ENCODE data around the gene LILRB2.
A peak's percentile ranks its signal among the peaks of the same experiment; 100 is the strongest.
"Not testable (repeated sequence)": the region's sequence is repeated elsewhere in the genome, so short reads cannot be mapped to it uniquely, and the experiment has no call there.

LILRB2 gene

GRCh38 chr19:54278571-54279195 lies 2.2 kb downstream of the LILRB2 start:
- DNase-seq; in situ Hi-C loops (cut with HindIII; ENCODE audit: low pct_ligation_motif_present, low pct_unique_long_range_greater_than_20kb, low sequenced_read_pairs): not testable (repeated sequence)

DNA sequence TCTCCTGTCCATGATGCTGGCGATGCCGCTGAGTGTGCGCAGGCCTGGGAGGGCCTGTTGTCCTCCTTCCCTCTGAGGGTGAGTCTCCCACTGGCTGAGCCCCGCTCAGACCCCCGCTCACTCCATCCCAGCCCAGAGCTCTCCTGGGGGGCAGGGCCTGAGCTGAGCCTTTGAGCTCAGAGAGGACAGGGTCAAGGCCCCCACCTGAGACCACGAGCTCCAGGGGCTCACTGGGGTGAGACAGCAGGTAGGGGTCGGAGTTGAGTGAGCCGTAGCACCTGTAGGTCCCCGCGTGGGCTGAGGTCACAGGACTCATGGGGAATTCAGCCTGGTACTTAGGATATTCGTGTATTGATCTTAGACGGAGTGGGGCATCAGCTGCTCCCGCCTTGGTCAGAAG lies 2.9 kb downstream of the LILRB2 start:
- DNase-seq; in situ Hi-C loops (cut with HindIII; ENCODE audit: low pct_ligation_motif_present, low pct_unique_long_range_greater_than_20kb, low sequenced_read_pairs): not testable (repeated sequence)

GRCh38 chr19:54277111-54277615 lies 3.7 kb downstream of the LILRB2 start:
- in situ Hi-C loops (cut with HindIII; ENCODE audit: low pct_ligation_motif_present, low pct_unique_long_range_greater_than_20kb, low sequenced_read_pairs); DNase-seq: not testable (repeated sequence)

DNA sequence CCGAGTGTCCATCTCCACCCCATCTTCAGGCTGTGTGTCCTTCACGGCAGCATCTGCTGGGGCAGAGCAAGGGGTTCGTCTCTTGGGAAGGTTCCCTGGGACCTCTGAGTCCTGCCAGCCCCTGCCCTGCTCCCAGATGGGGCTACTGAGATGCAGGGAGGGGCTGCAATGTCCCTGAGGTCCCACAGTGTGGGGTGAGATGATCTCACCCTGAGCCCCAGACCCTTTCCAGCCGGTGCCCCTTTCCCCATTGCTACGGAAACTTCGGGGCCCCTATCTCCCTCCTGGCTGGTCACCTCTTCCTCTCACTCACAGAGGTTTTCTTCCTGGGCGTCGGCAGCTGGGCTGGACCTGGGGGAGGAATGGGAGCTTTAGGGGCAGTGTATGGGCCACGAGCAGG lies 5.0 kb downstream of the LILRB2 start:
- in situ Hi-C loops (cut with HindIII; ENCODE audit: low pct_ligation_motif_present, low pct_unique_long_range_greater_than_20kb, low sequenced_read_pairs) = no loop called here
- no peak for DNase-seq

DNA sequence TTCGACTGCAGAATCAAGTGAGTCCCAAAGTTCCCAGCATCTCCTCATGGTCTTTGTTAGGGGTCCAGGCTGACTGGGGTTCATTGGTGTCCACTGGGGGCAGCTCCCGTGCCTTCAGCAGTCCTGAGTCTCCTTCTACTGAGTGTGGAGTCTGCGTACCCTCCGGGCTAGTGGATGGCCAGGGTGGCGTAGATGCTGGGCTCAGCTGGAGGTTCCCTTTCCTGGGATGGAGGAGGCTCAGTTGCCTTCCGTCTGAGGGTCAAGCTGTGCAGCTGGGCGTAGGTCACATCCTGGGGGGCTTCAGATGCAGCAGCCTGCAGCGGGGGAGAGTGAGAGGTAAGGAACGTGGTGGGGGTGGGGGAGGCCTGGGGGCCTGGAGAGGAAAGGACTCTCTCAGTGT lies 6.4 kb downstream of the LILRB2 start:
- in situ Hi-C loops (cut with HindIII; ENCODE audit: low pct_ligation_motif_present, low pct_unique_long_range_greater_than_20kb, low sequenced_read_pairs); DNase-seq: not testable (repeated sequence)

DNA sequence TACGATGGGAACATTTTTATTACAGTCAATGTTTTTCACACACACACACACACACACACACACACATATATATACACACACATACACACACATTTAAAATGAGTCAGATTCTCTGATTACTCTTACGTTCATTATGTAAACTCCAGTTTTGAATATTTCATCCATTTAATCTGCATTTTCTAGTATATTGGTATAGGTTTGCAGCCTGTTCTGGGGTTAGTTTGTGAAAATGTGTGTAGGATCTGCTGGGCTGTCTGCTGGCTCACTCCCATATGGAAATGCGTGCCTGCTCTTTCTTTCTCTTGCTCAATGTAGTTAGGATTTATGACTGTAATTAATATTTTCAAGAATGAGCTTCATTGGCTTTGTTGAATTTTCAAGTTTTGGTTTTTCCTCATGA lies 7.1 kb downstream of the LILRB2 start:
- no peak for DNase-seq
- in situ Hi-C loops (cut with HindIII; ENCODE audit: low pct_ligation_motif_present, low pct_unique_long_range_greater_than_20kb, low sequenced_read_pairs) = no loop called here

DNA sequence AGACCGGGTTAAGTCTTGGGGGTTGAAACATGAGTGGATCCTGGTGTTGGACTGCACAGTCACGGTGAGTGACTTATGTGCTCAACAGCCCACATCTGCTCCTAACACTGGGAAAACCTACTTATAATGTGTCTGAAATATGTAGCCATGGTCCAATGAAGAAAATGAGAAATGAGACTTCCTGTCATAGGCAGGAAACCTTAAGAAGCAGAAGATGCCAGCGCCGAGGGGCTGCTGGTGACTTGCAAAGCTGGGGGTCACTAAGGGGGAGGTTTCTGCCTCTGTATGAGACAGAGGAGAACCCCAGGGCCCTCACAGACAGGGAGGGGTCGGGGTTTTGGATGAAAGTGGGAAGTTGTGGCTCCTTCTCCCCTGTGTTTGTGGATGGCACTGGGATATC lies 8.7 kb downstream of the LILRB2 start:
- in situ Hi-C loops (cut with HindIII; ENCODE audit: low pct_ligation_motif_present, low pct_unique_long_range_greater_than_20kb, low sequenced_read_pairs); DNase-seq: not testable (repeated sequence)

DNA sequence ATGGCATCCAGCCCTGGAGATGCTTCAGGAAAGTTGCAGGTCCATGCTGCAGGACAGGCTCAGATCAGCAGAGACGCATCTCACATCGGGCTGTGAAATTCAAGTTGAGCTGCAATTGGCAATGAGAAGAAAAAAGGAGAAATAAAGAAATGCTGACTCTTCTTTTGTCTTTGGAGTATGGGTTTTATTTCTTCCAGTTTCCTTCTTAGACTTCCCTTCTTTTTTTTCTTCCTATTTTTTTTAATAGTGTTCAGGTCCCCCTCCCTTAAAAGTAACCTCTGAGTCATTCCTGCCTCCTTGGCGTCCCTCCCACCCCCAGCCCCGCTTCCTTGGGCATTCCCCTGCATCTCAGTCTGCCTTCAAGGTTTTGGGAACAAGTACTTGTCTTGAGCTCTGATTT lies 9.3 kb downstream of the LILRB2 start:
- in situ Hi-C loops (cut with HindIII; ENCODE audit: low pct_ligation_motif_present, low pct_unique_long_range_greater_than_20kb, low sequenced_read_pairs); DNase-seq: not testable (repeated sequence)

- in situ Hi-C loops (cut with HindIII; ENCODE audit: low pct_ligation_motif_present, low pct_unique_long_range_greater_than_20kb, low sequenced_read_pairs) = no loop called here
- no peak for DNase-seq
Measured at GRCh38 chr19:54271106-54271505, 9.8 kb downstream of the LILRB2 start.

DNA sequence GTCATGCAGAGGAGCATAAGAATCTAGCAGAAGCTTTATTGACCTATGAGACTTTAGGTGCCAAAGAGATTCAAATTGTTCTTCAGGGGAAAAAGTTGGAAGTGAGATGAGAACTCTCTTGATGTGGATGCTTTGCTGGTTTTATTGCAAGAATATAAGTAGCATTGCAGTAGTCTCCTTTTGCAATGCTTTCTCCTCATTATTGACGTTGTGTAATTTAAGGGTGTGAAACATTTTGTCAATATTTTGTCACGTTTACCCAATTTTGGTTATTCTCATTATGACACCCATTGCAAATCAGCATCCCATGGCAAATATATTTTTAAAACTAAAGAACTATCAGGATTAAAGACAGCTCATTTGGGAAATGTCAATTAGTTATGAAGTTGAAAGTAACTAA lies 12.0 kb downstream of the LILRB2 start:
- no peak for DNase-seq
- in situ Hi-C loops (cut with HindIII; ENCODE audit: low pct_ligation_motif_present, low pct_unique_long_range_greater_than_20kb, low sequenced_read_pairs) = no loop called here

- DNase-seq = peak; percentile 64
- in situ Hi-C loops (cut with HindIII; ENCODE audit: low pct_ligation_motif_present, low pct_unique_long_range_greater_than_20kb, low sequenced_read_pairs) = no loop called here
Measured at GRCh38 chr19:54266133-54266532, 14.8 kb downstream of the LILRB2 start.

GRCh38 chr19:54262470-54262869 lies 18.4 kb downstream of the LILRB2 start:
- DNase-seq = no peak
- in situ Hi-C loops (cut with HindIII; ENCODE audit: low pct_ligation_motif_present, low pct_unique_long_range_greater_than_20kb, low sequenced_read_pairs) = no loop called here

DNA sequence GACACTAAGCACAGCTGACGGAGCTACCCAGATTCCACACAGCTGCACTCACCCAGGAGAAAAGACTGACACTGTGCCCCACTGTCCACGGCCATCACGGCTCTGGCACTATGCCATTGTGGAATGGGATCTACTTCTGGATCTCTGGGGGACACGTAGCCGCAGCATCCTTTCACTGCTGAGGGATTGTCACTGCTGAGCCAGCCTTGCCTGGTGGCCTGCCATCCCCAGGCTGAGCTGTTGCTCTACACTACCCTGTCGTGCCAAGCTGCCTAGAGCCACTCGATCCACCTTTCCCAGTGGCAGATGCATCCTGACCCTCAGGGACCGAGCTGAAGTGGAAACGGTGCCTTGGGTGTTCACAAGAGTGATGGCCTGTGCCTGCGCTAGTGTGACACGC lies 18.8 kb downstream of the LILRB2 start:
- no peak for DNase-seq
- in situ Hi-C loops (cut with HindIII; ENCODE audit: low pct_ligation_motif_present, low pct_unique_long_range_greater_than_20kb, low sequenced_read_pairs) = no loop called here

- in situ Hi-C loops (cut with HindIII; ENCODE audit: low pct_ligation_motif_present, low pct_unique_long_range_greater_than_20kb, low sequenced_read_pairs) = no loop called here
- no peak for DNase-seq
Measured at GRCh38 chr19:54257116-54257480, 23.8 kb downstream of the LILRB2 start, which contains the start of gene LILRB5. Gene LILRB5, minus strand, starts transcription at chr19:54257273. Its CDS starts 80 bp downstream, at chr19:54257193.

DNA sequence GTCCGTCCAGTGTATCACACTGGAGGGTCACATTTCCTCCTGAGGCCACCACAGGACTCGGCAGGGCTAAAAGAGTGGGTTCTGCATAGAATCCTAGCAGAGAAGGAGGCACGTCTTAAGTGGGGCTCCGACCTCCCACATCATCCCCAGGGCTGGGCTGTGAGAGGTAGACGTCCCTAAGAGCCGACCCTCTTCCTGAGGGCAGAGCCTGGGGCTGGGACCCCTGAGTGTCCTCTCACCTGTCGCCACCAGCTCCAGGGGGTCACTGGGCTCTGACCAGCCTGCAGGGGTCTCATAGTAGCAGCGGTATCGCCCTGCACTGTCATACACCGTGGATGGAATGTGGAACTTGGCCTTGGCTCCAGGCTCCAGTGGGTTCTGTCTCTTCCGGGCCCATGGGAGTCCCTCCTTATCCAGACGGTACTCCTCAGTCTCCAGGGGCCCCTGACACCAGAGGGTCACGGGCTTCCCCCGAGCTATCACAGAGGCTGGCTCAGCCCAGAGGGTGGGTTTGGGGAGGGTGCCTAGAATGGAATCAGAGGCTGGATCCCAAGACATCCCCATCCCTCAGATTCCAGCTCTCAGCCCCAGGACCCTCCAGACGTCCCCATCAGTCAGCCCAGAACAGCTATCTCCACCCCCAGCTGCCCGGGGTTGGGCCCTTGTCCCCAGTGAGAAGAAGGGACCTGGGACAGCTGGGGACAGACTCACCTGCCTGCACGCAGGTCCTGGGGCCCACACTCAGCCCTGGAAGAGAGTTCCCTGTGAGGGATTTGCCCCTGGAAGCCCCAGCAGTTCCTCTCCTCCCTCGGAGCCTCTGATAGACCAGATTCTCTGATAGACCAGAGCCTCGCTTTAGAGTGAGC lies 24.4 kb downstream of the LILRB2 start:
- DNase-seq = no peak
- in situ Hi-C loops (cut with HindIII; ENCODE audit: low pct_ligation_motif_present, low pct_unique_long_range_greater_than_20kb, low sequenced_read_pairs) = no loop called here

GRCh38 chr19:54255105-54255775 lies 25.7 kb downstream of the LILRB2 start:
- in situ Hi-C loops (cut with HindIII; ENCODE audit: low pct_ligation_motif_present, low pct_unique_long_range_greater_than_20kb, low sequenced_read_pairs) = no loop called here
- DNase-seq = no peak

DNA sequence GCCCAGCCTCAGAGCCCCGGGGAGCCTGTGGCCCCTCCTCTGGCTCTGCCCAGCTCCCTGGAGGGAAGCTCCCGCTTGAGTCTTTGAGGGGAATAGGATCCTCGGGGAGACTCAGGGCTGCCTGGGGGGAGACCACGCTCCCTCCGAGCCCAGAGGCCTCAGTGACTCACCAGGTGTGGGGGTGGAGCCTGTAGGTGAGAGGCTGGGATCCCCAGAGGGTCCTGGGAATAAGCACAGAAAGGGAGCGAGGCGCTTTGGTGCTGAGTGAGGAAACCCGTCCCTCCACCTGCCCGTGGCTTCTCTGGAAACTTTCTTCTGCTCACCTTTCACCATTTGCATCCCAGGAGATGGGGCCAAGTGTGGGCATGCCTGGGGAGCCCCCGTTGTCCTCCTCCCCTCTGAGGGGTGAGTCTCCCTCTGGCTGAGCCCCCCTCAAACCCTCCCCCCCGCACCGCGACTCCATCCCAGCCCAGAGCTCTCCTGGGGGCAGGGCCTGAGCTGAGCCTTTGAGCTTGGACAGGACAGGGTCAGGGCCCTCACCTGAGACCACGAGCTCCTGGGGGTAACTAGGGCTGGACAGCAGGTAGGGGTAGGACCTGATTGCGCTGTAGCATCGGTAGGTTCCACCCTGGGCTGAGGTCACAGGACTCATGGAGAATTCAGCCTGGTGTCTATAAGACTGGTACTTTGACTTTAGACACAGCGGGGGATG lies 26.6 kb downstream of the LILRB2 start:
- in situ Hi-C loops (cut with HindIII; ENCODE audit: low pct_ligation_motif_present, low pct_unique_long_range_greater_than_20kb, low sequenced_read_pairs) = no loop called here
- no peak for DNase-seq

- in situ Hi-C loops (cut with HindIII; ENCODE audit: low pct_ligation_motif_present, low pct_unique_long_range_greater_than_20kb, low sequenced_read_pairs) = no loop called here
- DNase-seq = no peak
Measured at GRCh38 chr19:54253331-54254194, 27.3 kb downstream of the LILRB2 start.
